Ascending aorta (tissue), 2 donors: ENCODE measurements around the gene CDKL2. TPM values are rescaled to one million over a fixed set of nuclear protein-coding genes. Genes with fewer than 3 reads are reported as not detected.

Experiments
- DNase-seq, 2 donors: peaks; one replicate each; pipeline ENCODE4 v3.0.0-alpha.2; 2019; ENCODE audit warnings: low spot score in 2 of 2
- H3K27ac ChIP-seq, 2 donors: fragments of 200-600 bp; sonication (generic); one replicate each; pipeline ENCODE4 v1.5.1; 2016 to 2017; ENCODE audit warnings: mild to moderate bottlenecking in 1 of 2
- H3K27me3 ChIP-seq: fragments of 200-600 bp; sonication (generic); one replicate; pipeline ENCODE4 v1.5.1; 2017
- H3K36me3 ChIP-seq, 2 donors: fragments of 200-600 bp; sonication (generic); one replicate each; pipeline ENCODE4 v1.5.1; 2016
- H3K4me1 ChIP-seq, 2 donors: fragments of 200-600 bp; sonication (generic); one replicate each; pipeline ENCODE4 v1.5.1; 2016 to 2017; ENCODE audit warnings: mild to moderate bottlenecking in 1 of 2
- H3K4me3 ChIP-seq, 2 donors: fragments of 200-600 bp; sonication (generic); one replicate each; pipeline ENCODE4 v1.5.1; 2016 to 2017; ENCODE audit warnings: mild to moderate bottlenecking in 1 of 2
- H3K9me3 ChIP-seq, 2 donors: fragments of 200-600 bp; sonication (generic); one replicate each; pipeline ENCODE4 v1.5.1; 2016
- intact Hi-C: fragments of 100-400 bp; cut with DNase I; formaldehyde crosslinking; loops from one replicate; pipeline ENCODE4 v1.15.1; 2023
- total RNA-seq: library from RNA; depleted of rRNA; stranded (reverse); fragments of >200 nt; gene quantifications from one replicate; pipeline ENCODE4 v1.1.0, GENCODE V29; 2016
- TF ChIP-seq, protein P1 (sequence below), 3 experiments: fragments of 200-600 bp in 2 of 3; fragments of 450-650 bp in 1 of 3; sonication (generic) in 2 of 3; IDR thresholded peaks; one replicate each; pipeline ENCODE4 v1.5.1; 2016 to 2019; ENCODE audit warnings: antibody characterized with exemption in 3 of 3, mild to moderate bottlenecking in 1 of 3, moderate library complexity in 1 of 3

The CDKL2 gene
- total RNA-seq, 1 donor from 2014 or later: not detected

DNA sequence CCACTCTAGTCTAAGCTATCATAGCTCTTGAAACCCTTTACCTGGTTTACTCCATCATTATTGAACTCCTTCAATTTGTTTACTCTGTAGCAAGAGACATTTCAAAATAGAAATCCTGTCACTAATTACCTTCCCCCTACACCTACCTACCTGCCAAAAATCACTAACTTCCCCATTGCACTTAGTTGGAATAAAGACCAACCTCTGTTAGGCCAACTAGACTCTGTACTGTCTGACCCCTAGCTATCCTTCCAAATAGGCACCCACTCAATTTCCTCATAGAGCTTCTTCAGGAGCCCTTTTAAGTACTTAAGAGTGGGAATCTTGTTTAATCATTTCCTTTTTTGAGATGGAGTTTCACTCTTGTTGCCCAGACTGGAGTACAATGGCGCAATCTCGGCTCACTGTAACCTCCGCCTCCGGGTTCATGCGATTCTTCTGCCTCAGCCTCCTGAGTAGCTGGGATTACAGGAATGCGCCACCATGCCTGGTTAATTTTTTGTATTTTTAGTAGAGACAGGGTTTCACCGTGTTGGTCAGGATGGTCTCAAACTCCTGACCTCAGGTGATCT is 8.9 kb upstream of the CDKL2 start:
- Histone ChIP-seq H3K36me3 (peaks cover 0 to 3% of the 10 kb centered on the region in 2 donors), H3K27ac (no peak overlapping the region), H3K27me3 (no peaks in the 10 kb centered on the region), H3K9me3 (no peaks in the 10 kb centered on the region), H3K4me3 (no peak overlapping the region), H3K4me1 (no peaks in the 10 kb centered on the region)
- no peak for DNase-seq
- intact Hi-C loops: no loop called here
- TF ChIP-seq, protein P1, sequence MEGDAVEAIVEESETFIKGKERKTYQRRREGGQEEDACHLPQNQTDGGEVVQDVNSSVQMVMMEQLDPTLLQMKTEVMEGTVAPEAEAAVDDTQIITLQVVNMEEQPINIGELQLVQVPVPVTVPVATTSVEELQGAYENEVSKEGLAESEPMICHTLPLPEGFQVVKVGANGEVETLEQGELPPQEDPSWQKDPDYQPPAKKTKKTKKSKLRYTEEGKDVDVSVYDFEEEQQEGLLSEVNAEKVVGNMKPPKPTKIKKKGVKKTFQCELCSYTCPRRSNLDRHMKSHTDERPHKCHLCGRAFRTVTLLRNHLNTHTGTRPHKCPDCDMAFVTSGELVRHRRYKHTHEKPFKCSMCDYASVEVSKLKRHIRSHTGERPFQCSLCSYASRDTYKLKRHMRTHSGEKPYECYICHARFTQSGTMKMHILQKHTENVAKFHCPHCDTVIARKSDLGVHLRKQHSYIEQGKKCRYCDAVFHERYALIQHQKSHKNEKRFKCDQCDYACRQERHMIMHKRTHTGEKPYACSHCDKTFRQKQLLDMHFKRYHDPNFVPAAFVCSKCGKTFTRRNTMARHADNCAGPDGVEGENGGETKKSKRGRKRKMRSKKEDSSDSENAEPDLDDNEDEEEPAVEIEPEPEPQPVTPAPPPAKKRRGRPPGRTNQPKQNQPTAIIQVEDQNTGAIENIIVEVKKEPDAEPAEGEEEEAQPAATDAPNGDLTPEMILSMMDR (IDR thresholded peaks at IDR 0.05): no peak

DNA sequence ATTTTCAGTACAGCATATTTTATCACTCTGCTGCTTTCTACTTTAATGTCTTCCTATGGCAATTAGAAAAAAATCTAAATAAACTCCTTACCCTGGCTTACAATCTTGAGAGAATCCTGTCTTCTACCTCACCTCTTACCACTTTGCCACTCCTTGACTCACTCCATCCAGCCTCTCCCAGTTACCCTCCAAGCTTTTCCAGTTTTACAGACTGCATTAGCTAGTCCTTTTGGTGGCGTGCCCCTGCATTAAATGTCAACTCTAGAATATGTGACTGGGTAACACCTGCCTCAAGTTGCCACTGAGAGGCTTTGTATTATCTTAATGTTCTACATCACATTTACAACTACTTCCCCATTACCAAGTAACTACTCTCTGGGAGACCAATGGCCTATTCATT is 7.5 kb upstream of the CDKL2 start:
- Histone ChIP-seq H3K36me3 (no peaks in the 10 kb centered on the region), H3K27me3 (no peaks in the 10 kb centered on the region), H3K4me1 (no peaks in the 10 kb centered on the region), H3K4me3 (no peak overlapping the region), H3K9me3 (no peaks in the 10 kb centered on the region), H3K27ac (no peak overlapping the region)
- intact Hi-C loops: no loop called here
- DNase-seq: no peak
- TF ChIP-seq, protein P1 (IDR thresholded peaks at IDR 0.05): no peak

DNA sequence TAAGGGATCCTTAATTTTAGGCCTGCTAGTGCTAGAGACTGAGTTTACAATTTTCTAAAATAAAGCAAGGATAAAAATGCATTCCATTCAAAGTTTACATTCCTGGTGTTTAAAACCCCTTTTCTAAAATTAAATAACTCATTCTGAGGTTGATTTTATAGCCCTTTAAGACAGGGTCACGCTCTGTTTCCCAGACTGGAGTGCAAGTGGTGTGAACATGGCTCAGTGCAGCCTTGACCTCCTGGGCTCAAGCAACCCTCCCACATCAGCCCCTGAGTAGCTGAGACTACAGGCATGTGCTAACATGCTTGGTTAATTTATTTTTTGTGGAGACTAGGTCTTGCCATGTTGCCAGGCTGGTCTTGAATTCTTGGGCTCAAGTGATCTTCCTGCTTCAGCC is 6.8 kb upstream of the CDKL2 start:
- H3K9me3 ChIP-seq: no peaks in the 10 kb centered on the region
- no peaks in the 10 kb centered on the region for H3K27me3 ChIP-seq
- H3K4me3 ChIP-seq: no peak overlapping the region
- no peaks in the 10 kb centered on the region for H3K36me3 ChIP-seq
- intact Hi-C loops: no loop called here
- no peaks in the 10 kb centered on the region for H3K4me1 ChIP-seq
- no peak for DNase-seq
- TF ChIP-seq, protein P1 (IDR thresholded peaks at IDR 0.05): no peak
- no peak overlapping the region for H3K27ac ChIP-seq

DNA sequence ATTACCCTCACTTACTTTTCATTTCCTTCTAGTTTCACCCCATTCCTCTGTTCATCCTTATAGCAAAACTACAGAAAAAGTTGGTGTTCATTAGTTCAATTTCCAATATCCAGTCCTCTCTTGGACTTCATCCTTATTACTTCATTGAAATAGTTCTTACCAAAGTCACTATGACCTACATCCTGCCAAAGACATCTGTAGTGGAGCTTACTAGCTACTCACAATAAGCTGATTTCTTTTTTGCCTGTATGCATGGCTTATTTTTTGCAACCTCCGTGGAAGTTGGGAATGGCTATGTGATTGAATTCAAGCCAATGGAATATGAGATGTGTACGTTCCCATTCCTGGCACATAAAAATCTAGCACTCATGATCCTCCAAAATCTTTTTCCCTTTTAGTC is 4.6 kb upstream of the CDKL2 start:
- H3K36me3 ChIP-seq: no peaks in the 10 kb centered on the region
- DNase-seq: no peak
- no peaks in the 10 kb centered on the region for H3K27me3 ChIP-seq
- H3K9me3 ChIP-seq: no peaks in the 10 kb centered on the region
- intact Hi-C loops: no loop called here
- H3K4me1 ChIP-seq: no peaks in the 10 kb centered on the region
- H3K4me3 ChIP-seq: no peak overlapping the region
- TF ChIP-seq, protein P1 (IDR thresholded peaks at IDR 0.05): no peak
- no peak overlapping the region for H3K27ac ChIP-seq

DNA sequence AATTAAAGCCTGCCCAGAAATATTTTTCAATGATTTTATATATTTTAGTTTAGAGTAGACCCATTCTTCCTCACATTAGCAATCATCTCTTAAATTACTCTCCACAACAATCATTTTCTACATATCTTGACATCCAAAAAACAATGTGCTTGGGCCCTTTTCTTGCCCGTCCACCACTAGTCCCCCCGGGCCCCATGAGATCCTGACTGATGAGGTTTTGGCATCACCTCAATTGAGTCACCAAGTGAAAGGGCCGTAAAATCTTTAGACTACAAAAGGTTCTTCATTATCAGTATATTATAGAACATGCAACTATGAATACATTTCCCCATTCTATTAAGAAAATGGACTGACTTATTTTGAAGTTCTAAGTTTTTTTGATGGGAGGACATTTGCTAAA is 4.0 kb upstream of the CDKL2 start:
- no peak for DNase-seq
- Histone ChIP-seq H3K36me3 (no peaks in the 10 kb centered on the region), H3K4me3 (no peak overlapping the region), H3K9me3 (no peaks in the 10 kb centered on the region), H3K27me3 (no peaks in the 10 kb centered on the region), H3K27ac (no peak overlapping the region), H3K4me1 (no peaks in the 10 kb centered on the region)
- intact Hi-C loops: no loop called here
- TF ChIP-seq, protein P1 (IDR thresholded peaks at IDR 0.05): no peak

DNA sequence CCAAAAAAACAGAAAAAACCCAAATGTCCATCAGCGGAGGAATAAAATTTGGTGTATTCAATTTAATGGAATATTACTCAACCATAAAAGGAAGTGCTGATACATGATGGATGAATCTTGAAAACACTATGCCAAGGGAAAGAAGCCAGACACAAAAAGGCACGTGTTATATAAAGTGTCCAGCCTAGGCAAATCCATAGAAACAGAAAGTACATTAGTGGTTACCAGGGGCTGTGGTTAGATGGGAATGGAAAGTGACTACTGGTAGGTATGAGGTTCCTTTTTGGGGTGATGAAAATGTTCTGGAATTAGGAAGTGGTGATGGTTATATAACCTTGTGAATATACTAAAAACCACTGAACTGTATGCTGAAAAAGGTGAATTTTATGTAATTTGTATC is 3.5 kb upstream of the CDKL2 start:
- no peak overlapping the region for H3K4me3 ChIP-seq
- no peaks in the 10 kb centered on the region for H3K36me3 ChIP-seq
- intact Hi-C loops: no loop called here
- H3K27me3 ChIP-seq: no peaks in the 10 kb centered on the region
- no peaks in the 10 kb centered on the region for H3K4me1 ChIP-seq
- H3K27ac ChIP-seq: no peak overlapping the region
- TF ChIP-seq, protein P1 (IDR thresholded peaks at IDR 0.05): no peak
- no peaks in the 10 kb centered on the region for H3K9me3 ChIP-seq
- no peak for DNase-seq
